GM12872 (cell line): ENCODE data around the gene PLIN5.

Experiments
- CTCF ChIP-seq: IDR thresholded peaks from 3 replicates; pipeline ENCODE4 v1.5.1; 2011; ENCODE audit warnings: low read depth, mild to moderate bottlenecking, low read length, moderate library complexity; ENCODE audit not compliant: insufficient read depth

PLIN5 gene

DNA sequence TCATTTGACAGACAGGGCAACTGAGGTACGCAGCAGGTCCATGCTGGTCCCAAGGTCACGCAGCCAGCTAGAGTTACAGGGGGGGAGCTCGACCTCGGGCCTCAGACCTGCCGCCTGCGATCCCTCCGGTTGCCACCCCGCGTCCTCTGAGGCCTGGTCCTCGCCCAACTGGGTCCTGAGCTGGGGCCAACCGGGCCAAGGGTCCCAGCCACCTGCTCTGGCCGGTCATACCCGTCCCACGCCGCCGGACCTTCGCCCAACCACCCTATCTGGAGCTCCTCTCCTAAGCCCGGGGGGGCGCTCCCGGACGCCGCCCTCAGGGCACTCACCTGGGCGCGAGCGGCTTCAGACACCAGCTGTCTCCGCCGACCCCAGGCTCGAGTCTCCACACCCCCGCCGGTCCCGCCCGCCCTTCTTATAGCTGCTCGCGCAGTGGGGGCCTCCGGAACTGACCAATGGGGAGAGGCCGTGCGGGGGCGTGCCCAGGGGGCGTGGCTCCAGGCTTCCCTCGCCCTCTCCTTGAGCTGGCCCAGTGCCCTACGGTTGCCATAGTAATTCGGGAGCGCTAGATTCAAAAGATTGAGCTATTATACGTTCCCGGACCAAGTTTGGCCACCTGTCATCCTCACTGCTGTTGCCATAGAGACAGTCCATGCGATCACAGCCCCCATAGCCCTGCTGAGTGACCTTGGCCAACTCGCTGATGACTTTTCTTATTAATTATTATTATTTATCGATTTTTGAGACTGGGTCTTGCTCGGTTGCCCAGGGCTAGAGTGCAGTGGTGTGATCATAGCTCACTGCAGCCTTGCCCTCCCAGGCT, at the start of gene PLIN5:
Gene PLIN5 (minus strand): TSS at position 389 of the 823 bp plus-strand sequence. CDS start 1,150 bp downstream, outside the sequence.
- TF ChIP-seq CTCF, result no peak

- TF ChIP-seq CTCF, result no peak
Observed at GRCh38 chr19:4583961-4584669, 49.1 kb upstream of the PLIN5 start.

- TF ChIP-seq CTCF, result no peak
Observed at GRCh38 chr19:4582980-4583842, 48.2 kb upstream of the PLIN5 start.

GRCh38 chr19:4581666-4582553, 46.9 kb upstream of the PLIN5 start:
- no peak for TF ChIP-seq CTCF

DNA sequence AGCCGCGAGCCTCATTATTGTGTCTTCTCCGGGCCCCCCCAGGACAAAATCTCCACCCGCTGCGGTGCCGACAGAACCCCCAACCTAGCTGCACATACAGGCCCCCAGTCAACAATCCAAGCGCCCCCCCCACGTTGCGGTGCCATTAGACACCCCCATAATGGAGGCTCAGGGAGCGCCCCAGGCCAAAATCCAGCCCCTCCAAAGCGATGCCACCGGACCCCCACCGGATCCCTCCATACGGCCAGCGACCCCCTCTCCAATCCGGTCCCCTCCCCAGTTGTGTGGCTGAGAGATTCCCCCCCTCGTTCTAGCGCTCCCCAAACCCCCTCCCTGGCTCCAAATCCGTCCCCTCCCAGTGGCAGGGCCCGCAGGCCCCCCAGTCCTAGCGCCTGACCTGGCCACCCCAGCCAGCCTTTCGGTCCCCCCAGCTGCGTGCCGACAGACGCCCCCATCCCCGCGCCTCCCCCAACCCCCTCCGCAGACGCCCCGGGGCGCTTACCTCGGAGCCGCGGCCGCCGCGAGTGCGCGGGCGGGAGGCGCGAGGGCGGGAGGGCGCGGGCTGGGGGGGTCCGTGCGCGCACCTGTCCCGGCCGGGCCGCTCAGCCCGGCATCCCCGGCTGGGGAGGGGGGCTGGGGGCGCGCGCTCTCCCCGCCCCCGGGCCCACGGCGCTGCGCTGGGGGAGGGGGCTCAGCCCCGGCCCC, 46.1 kb upstream of the PLIN5 start:
- no peak for TF ChIP-seq CTCF

DNA sequence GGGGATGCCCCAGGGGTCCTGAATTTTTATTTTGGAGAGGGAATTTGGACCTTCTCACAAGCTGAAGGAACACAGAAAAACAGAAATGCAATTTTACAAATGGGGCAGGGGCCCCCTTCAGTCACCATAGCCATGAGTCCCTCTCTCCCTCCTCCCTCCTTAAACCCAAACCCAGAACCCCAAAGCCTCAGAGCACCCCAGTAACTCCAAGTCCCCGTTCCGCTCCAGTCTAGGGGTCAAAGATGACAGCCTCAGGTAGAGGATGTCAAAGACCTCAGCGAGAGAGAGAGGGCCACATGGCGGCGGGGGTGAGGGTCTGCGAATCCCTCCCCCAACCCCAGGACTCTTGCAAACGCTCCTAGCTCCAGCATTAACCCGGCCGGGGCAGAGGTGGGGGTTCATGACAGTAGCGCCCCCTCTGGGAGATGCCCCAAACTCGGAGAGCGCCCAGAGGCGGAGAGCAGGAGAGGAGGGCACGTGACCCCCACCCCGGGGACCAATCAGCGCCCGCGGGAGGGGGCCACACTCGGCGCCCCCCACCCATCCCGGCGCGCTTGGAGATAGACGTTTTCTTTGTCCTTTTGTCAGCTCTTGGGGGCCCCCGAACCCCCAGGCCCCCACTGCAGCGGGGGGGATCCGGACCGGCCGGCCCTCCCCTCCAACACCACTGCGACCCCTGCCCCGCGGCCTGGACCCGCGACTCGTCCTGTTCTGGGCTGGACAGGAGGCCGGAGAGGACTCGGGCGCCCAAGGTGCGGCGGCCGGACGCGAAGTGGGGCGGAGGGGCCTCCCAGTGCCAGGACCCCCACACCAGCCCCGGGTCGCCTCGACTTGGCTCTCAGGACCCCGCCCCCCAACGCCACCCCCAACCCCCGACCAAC, 45.2 kb upstream of the PLIN5 start:
- no peak for TF ChIP-seq CTCF
